AG04450 (cell line): ENCODE measurements around the gene SLC25A13. TPM values are rescaled to one million over a fixed set of nuclear protein-coding genes. Genes with fewer than 3 reads are reported as not detected.

ENCODE experiments used
- CTCF ChIA-PET: fragments of 300-600, 350-600 bp; formaldehyde crosslinking; extraction: SDS; loops from one replicate; lab custom pipeline; 2022; ENCODE audit warnings: antibody characterized with exemption, inconsistent platforms; lab: Charles Lee
- POLR2A ChIA-PET: fragments of 350-600 bp; formaldehyde crosslinking; extraction: SDS; loops from one replicate; lab custom pipeline; 2021; ENCODE audit warnings: antibody characterized with exemption, inconsistent platforms; lab: Yijun Ruan, JAX
- DNase-seq: peaks from one replicate; pipeline ENCODE4 v3.0.0-alpha.2; 2011; ENCODE audit warnings: low read depth, low spot score
- H3K27ac ChIP-seq: one replicate; pipeline ENCODE4 v1.5.1; 2012; ENCODE audit warnings: low read depth, low read length, control low read depth
- H3K27me3 ChIP-seq: one replicate; pipeline ENCODE4 v1.6.0; 2012; ENCODE audit warnings: low read length; ENCODE audit not compliant: control insufficient read depth, insufficient read depth
- H3K4me3 ChIP-seq: 2 replicates; pipeline ENCODE4 v1.5.1; 2011; ENCODE audit warnings: mild to moderate bottlenecking, low read depth, low read length, control low read depth
- H3K9me3 ChIP-seq: 2 replicates; pipeline ENCODE4 v1.5.1; 2012; ENCODE audit warnings: low read length; ENCODE audit not compliant: control insufficient read depth, insufficient read depth
- polyA plus RNA-seq: library from polyadenylated mRNA; depleted of rRNA; stranded (reverse); fragments of >200 nt; gene quantifications from 2 replicates; pipeline ENCODE4 v1.2.3, GENCODE V29; 2011
- TF ChIP-seq, protein P1 (sequence below): IDR thresholded peaks from 2 replicates; pipeline ENCODE4 v1.5.1; 2011; ENCODE audit warnings: low read depth, low read length, control low read depth, inconsistent platforms

Gene SLC25A13
- polyA plus RNA-seq, 1 experiment, result 17.3 TPM

GRCh38 chr7:96316949-96317348 lies 4.9 kb downstream of the SLC25A13 start:
- no peak overlapping the region for H3K27ac ChIP-seq
- TF ChIP-seq, protein P1, sequence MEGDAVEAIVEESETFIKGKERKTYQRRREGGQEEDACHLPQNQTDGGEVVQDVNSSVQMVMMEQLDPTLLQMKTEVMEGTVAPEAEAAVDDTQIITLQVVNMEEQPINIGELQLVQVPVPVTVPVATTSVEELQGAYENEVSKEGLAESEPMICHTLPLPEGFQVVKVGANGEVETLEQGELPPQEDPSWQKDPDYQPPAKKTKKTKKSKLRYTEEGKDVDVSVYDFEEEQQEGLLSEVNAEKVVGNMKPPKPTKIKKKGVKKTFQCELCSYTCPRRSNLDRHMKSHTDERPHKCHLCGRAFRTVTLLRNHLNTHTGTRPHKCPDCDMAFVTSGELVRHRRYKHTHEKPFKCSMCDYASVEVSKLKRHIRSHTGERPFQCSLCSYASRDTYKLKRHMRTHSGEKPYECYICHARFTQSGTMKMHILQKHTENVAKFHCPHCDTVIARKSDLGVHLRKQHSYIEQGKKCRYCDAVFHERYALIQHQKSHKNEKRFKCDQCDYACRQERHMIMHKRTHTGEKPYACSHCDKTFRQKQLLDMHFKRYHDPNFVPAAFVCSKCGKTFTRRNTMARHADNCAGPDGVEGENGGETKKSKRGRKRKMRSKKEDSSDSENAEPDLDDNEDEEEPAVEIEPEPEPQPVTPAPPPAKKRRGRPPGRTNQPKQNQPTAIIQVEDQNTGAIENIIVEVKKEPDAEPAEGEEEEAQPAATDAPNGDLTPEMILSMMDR, result no peak
- no peaks in the 10 kb centered on the region for H3K27me3 ChIP-seq
- H3K9me3 ChIP-seq, result no peaks in the 10 kb centered on the region; the same call in 1 of the 2 replicates
- CTCF ChIA-PET, result no interaction called here
- POLR2A ChIA-PET, result no interaction called here
- H3K4me3 ChIP-seq, result no peak overlapping the region
- no peak for DNase-seq

GRCh38 chr7:96315125-96315512 lies 6.8 kb downstream of the SLC25A13 start:
- CTCF ChIA-PET, result no interaction called here

GRCh38 chr7:96314402-96315124 lies 7.3 kb downstream of the SLC25A13 start:
- CTCF ChIA-PET, result no interaction called here

More at GRCh38 chr7:96315125-96315512, 6.8 kb downstream of the SLC25A13 start:
- POLR2A ChIA-PET, result no interaction called here
- H3K27me3 ChIP-seq, result no peaks in the 10 kb centered on the region
- TF ChIP-seq, protein P1, result no peak
- no peak overlapping the region for H3K27ac ChIP-seq
- H3K4me3 ChIP-seq, result no peak overlapping the region
- H3K9me3 ChIP-seq, result no peaks in the 10 kb centered on the region
- DNase-seq, result no peak

DNA sequence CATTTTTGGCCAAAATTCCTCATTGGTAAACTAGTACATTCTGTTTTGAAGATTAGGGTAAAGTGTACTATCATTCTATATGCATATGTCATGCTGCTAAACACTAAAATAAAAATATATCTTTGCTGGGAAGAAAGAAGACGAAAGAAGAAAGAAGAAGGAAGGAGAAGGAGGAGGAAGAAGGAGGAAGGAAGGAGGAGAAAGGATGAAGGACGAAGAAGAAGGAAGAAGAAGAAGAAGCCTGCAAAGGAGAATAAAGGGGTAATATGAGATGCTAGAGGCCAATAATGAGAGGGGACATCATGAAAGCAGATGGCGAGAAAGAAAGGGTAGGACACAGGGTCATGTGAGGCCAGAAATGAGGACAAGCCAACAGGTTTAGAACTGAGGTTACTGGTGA lies 8.0 kb downstream of the SLC25A13 start:
- ChIA-PET CTCF (no interaction called here), POLR2A (no interaction called here)
- Histone ChIP-seq H3K4me3 (no peak overlapping the region), H3K27me3 (no peaks in the 10 kb centered on the region), H3K27ac (no peak overlapping the region), H3K9me3 (no peaks in the 10 kb centered on the region)
- no peak for DNase-seq
- TF ChIP-seq, protein P1, result no peak

More at GRCh38 chr7:96314402-96315124, 7.3 kb downstream of the SLC25A13 start:
- Histone ChIP-seq H3K27me3 (no peaks in the 10 kb centered on the region), H3K4me3 (no peak overlapping the region), H3K9me3 (no peaks in the 10 kb centered on the region), H3K27ac (no peak overlapping the region)
- DNase-seq, result no peak
- POLR2A ChIA-PET, result no interaction called here
- TF ChIP-seq, protein P1, result no peak

GRCh38 chr7:96312502-96312901 lies 9.4 kb downstream of the SLC25A13 start:
- ChIA-PET POLR2A (no interaction called here), CTCF (interaction anchor here (0.5 kb wide), 1 partner anchor 32 kb away, joined by 3 read pairs; no protein-coding TSS in a partner anchor)
- Histone ChIP-seq H3K27ac (no peak overlapping the region), H3K4me3 (no peak overlapping the region), H3K9me3 (no peaks in the 10 kb centered on the region), H3K27me3 (no peaks in the 10 kb centered on the region)
- TF ChIP-seq, protein P1, result no peak
- no peak for DNase-seq
